Uterus (tissue), 4 donors: ENCODE measurements around the gene TAF13. TPM values are rescaled to one million over a fixed set of nuclear protein-coding genes. Genes with fewer than 3 reads are reported as not detected.

Source experiments
- small RNA-seq: library from RNA; depleted of rRNA; stranded (forward); fragments of <200 nt; gene quantifications from one replicate; pipeline ENCODE3, GENCODE V24; 2016
- total RNA-seq, 4 donors: library from RNA; depleted of rRNA in 3 of 4; stranded (reverse); fragments of >200 nt in 3 of 4; gene quantifications; one replicate each; pipeline versions ENCODE4 v1.1.0 to v1.2.4, GENCODE V29; 2014 to 2023
- donor health status: DM: yes; HTN: yes; CAD: no.

The TAF13 gene
- total RNA-seq, 4 donors from 2014 or later = 2.0 to 56.3 (median 25.7) TPM

Small RNAs within 50 kb of the gene (small RNA-seq; reads per million reads assigned to genes)
- not detected for gene AL356488.2
- not detected for gene BX679664.1

Other genes with a start within 250 kb of the TAF13 start
- 10 to 100 TPM in 1 of 4 donors, under 1 TPM in 2, not detected in 1; 0.29 to 23.3 (median 0.98) TPM for gene AKNAD1, start 218.9 kb downstream of the TAF13 start, total RNA-seq
- gene GPSM2, start 199.0 kb downstream of the TAF13 start, total RNA-seq = 10 to 100 TPM in 3 of 4 donors, 1 to 10 TPM in 1; 8.5 to 61.3 (median 16.8) TPM
- gene CLCC1, start 112.5 kb downstream of the TAF13 start, total RNA-seq = 10 to 100 TPM; 30.6 to 71.2 (median 54.7) TPM
- gene WDR47, start 33.9 kb downstream of the TAF13 start, total RNA-seq = 10 to 100 TPM; 10.5 to 54.7 (median 27.2) TPM
- 10 to 100 TPM; 10.2 to 56.2 (median 36.4) TPM for gene TMEM167B, start 14.8 kb upstream of the TAF13 start, total RNA-seq
- 10 to 100 TPM in 1 of 4 donors, 1 to 10 TPM in 2, under 1 TPM in 1; 0.29 to 51.2 (median 2.8) TPM for gene ELAPOR1, start 38.1 kb upstream of the TAF13 start, total RNA-seq
- gene SARS1, start 137.9 kb upstream of the TAF13 start, total RNA-seq = 100 to 1,000 TPM in 3 of 4 donors, 10 to 100 TPM in 1; 98.1 to 138 (median 112) TPM
- gene CELSR2, start 173.5 kb upstream of the TAF13 start, total RNA-seq = 1 to 10 TPM in 3 of 4 donors, under 1 TPM in 1; 0.26 to 9.6 (median 5.4) TPM
- gene PSRC1, start 207.1 kb upstream of the TAF13 start, total RNA-seq = 10 to 100 TPM in 1 of 4 donors, 1 to 10 TPM in 3; 3.8 to 11.4 (median 7.5) TPM
- under 1 TPM in 1 of 4 donors, not detected in 3; 0.76 TPM for gene MYBPHL, start 231.0 kb upstream of the TAF13 start, total RNA-seq